ENCODE results near the gene KAT14.
"Not testable (repeated sequence)": the region's sequence is repeated elsewhere in the genome, so short reads cannot be mapped to it uniquely, and the experiment has no call there.

Gene KAT14

DNA sequence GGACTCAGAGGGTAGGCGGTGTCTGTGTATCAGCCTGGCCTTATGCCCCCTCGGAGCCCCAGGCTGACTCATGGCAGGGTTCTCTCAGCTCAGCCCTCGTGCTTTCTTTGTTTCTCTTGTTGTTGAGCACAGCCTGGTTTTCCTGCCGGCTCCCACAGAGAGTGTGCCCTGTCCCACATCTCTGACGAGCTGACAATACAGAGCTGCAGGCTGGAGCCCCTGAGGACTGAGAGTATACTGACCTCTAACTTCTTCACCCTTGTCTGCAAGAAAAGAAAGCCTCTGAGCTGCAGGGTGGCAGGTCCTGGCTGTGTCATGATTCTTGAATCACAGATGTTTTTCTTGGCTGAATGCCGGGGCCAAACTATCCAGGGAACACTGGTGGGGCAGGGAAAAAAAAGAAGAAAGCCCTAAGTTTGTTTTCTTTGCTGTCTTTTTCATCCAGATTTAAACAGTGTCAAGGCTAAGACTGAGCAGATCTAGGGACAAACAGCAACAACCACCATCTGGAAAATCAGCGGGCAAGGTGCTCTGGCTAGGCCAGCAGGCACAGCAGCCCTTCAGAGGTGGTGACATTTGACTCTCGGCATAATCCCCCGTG lies 87.4 kb downstream of the KAT14 start:
- DNase-seq = no peak

DNA sequence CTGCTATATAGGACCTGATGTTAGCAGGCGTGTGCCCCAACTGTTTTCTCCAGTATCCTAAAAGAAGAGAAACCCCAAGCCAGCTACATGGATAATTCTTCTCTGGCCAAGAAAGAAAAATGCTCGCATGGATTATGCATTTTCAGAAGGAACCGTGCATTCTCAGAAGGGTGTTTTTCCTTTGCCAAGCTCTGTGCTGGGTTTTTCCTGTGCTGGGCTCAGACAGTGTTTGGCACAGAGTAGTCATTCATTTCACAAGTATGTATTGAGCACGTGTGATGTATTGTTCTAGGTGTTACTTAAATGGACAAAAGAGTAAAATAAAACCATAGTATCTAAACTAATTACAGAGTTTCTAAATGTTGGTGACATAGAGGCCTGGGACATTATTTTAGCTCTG lies 88.0 kb downstream of the KAT14 start:
- no peaks in the 10 kb centered on the region for H3K36me3 ChIP-seq (ENCODE audit: insufficient read depth, low read length)
- ATAC-seq (ENCODE audit: insufficient read depth, low read depth) = no peak
- TF ChIP-seq, protein P1, sequence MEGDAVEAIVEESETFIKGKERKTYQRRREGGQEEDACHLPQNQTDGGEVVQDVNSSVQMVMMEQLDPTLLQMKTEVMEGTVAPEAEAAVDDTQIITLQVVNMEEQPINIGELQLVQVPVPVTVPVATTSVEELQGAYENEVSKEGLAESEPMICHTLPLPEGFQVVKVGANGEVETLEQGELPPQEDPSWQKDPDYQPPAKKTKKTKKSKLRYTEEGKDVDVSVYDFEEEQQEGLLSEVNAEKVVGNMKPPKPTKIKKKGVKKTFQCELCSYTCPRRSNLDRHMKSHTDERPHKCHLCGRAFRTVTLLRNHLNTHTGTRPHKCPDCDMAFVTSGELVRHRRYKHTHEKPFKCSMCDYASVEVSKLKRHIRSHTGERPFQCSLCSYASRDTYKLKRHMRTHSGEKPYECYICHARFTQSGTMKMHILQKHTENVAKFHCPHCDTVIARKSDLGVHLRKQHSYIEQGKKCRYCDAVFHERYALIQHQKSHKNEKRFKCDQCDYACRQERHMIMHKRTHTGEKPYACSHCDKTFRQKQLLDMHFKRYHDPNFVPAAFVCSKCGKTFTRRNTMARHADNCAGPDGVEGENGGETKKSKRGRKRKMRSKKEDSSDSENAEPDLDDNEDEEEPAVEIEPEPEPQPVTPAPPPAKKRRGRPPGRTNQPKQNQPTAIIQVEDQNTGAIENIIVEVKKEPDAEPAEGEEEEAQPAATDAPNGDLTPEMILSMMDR (IDR thresholded peaks at IDR 0.05; ENCODE audit: borderline replicate concordance, extremely low read depth, low read length, poor library complexity, severe bottlenecking) = no peak
- TF ChIP-seq EZH2 (IDR thresholded peaks at IDR 0.05; ENCODE audit: borderline replicate concordance, low read depth, low read length, severe bottlenecking) = no peak
- DNase-seq = no peak
- no peak overlapping the region for H3K9ac ChIP-seq (ENCODE audit: low read depth, low read length)
- H3K4me2 ChIP-seq (ENCODE audit: insufficient read depth, low read length) = no peak overlapping the region
- no peaks in the 10 kb centered on the region for H3K27me3 ChIP-seq (ENCODE audit: insufficient read depth, low read length, poor library complexity)
- H4K20me1 ChIP-seq (ENCODE audit: insufficient read depth, low read length) = no peaks in the 10 kb centered on the region
- no peaks in the 10 kb centered on the region for H3K9me3 ChIP-seq (ENCODE audit: insufficient read depth, low read length, severe bottlenecking)
- H3K4me3 ChIP-seq (ENCODE audit: low read depth in 1 of 2, low read length in 2 of 2) = no peak overlapping the region
- no peak overlapping the region for H3K27ac ChIP-seq (ENCODE audit: low read length)
- no peaks in the 10 kb centered on the region for H3K79me2 ChIP-seq (ENCODE audit: insufficient read depth, low read length)
- no peaks in the 10 kb centered on the region for H3K4me1 ChIP-seq (ENCODE audit: insufficient read depth, low read length)
- no peak overlapping the region for H2AFZ ChIP-seq (ENCODE audit: low read depth, low read length)

More for the DNA sequence above, 87.4 kb downstream of the KAT14 start:
- Histone ChIP-seq H3K79me2 (ENCODE audit: insufficient read depth, low read length) (no peaks in the 10 kb centered on the region), H3K36me3 (ENCODE audit: insufficient read depth, low read length) (no peaks in the 10 kb centered on the region), H4K20me1 (ENCODE audit: insufficient read depth, low read length) (no peaks in the 10 kb centered on the region), H2AFZ (ENCODE audit: low read depth, low read length) (no peak overlapping the region), H3K9me3 (ENCODE audit: insufficient read depth, low read length, severe bottlenecking) (no peaks in the 10 kb centered on the region), H3K4me2 (ENCODE audit: insufficient read depth, low read length) (no peak overlapping the region), H3K27ac (ENCODE audit: low read length) (no peak overlapping the region), H3K27me3 (ENCODE audit: insufficient read depth, low read length, poor library complexity) (no peaks in the 10 kb centered on the region), H3K4me1 (ENCODE audit: insufficient read depth, low read length) (no peaks in the 10 kb centered on the region), H3K4me3 (ENCODE audit: low read depth in 1 of 2, low read length in 2 of 2) (no peak overlapping the region), H3K9ac (ENCODE audit: low read depth, low read length) (no peak overlapping the region)
- ATAC-seq (ENCODE audit: insufficient read depth, low read depth) = no peak
- TF ChIP-seq, protein P1 (IDR thresholded peaks at IDR 0.05; ENCODE audit: borderline replicate concordance, extremely low read depth, low read length, poor library complexity, severe bottlenecking) = no peak
- TF ChIP-seq EZH2 (IDR thresholded peaks at IDR 0.05; ENCODE audit: borderline replicate concordance, low read depth, low read length, severe bottlenecking) = no peak

DNA sequence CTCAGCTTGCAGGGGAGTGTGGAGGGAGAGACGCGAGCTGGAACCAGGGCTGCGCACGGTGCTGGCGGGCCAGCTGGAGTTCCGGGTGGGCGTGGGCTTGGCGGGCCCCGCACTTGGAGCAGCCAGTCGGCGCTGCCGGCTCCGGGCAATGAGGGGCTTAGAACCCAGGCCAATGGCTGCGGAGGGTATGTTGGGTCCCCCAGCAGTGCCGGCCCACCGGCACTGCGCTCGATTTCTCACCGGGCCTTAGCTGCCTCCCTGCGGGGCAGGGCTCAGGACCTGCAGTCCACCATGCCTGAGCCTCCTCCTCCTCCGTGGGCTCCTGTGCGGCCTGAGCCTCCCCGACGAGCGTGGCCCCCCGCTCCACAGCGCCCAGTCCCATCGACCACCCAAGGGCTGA lies 89.1 kb downstream of the KAT14 start:
- not testable (repeated sequence) for H3K27ac ChIP-seq (ENCODE audit: low read length); H3K27me3 ChIP-seq (ENCODE audit: insufficient read depth, low read length, poor library complexity); ATAC-seq (ENCODE audit: insufficient read depth, low read depth); H3K4me3 ChIP-seq (ENCODE audit: low read depth in 1 of 2, low read length in 2 of 2); H3K4me2 ChIP-seq (ENCODE audit: insufficient read depth, low read length); H2AFZ ChIP-seq (ENCODE audit: low read depth, low read length); H3K79me2 ChIP-seq (ENCODE audit: insufficient read depth, low read length); H4K20me1 ChIP-seq (ENCODE audit: insufficient read depth, low read length); DNase-seq; H3K9ac ChIP-seq (ENCODE audit: low read depth, low read length); H3K9me3 ChIP-seq (ENCODE audit: insufficient read depth, low read length, severe bottlenecking); H3K36me3 ChIP-seq (ENCODE audit: insufficient read depth, low read length); H3K4me1 ChIP-seq (ENCODE audit: insufficient read depth, low read length)

DNA sequence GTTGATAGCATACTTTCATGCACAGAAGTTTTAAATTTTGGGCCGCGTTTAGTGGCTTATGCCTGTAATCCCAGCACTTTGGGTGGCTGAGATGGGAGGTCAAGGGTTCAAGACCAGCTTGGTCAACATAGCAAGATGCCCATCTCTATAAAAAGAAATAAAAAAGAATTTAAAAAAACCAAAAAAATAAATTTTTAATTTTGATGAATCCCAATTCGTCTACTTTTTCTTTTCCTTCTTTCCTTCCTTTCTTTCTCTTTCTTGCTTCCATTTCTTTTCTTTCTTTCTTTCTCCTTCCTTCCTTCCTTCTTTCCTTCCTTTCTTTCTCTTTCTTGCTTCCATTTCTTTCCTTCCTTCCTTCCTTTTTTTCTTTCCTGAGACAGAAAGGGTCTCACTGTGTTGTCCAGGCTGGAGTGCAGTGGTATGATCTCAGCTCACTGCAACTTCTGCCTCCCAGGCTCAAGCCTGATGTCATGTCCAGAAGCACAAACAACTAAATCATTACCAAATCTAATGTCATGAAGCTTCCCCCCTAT lies 95.8 kb downstream of the KAT14 start:
- Histone ChIP-seq H2AFZ (ENCODE audit: low read depth, low read length) (no peak overlapping the region), H3K27ac (ENCODE audit: low read length) (no peak overlapping the region), H3K4me3 (ENCODE audit: low read depth in 1 of 2, low read length in 2 of 2) (no peak overlapping the region), H3K79me2 (ENCODE audit: insufficient read depth, low read length) (no peaks in the 10 kb centered on the region), H3K9me3 (ENCODE audit: insufficient read depth, low read length, severe bottlenecking) (no peaks in the 10 kb centered on the region), H3K4me1 (ENCODE audit: insufficient read depth, low read length) (no peaks in the 10 kb centered on the region), H3K36me3 (ENCODE audit: insufficient read depth, low read length) (no peaks in the 10 kb centered on the region), H3K4me2 (ENCODE audit: insufficient read depth, low read length) (no peak overlapping the region), H3K9ac (ENCODE audit: low read depth, low read length) (no peak overlapping the region), H4K20me1 (ENCODE audit: insufficient read depth, low read length) (no peaks in the 10 kb centered on the region), H3K27me3 (ENCODE audit: insufficient read depth, low read length, poor library complexity) (peaks cover 7% of the 10 kb centered on the region)
- ATAC-seq (ENCODE audit: insufficient read depth, low read depth) = no peak
- DNase-seq = no peak
- TF ChIP-seq, protein P1 (IDR thresholded peaks at IDR 0.05; ENCODE audit: borderline replicate concordance, extremely low read depth, low read length, poor library complexity, severe bottlenecking) = no peak
- no peak for TF ChIP-seq EZH2 (IDR thresholded peaks at IDR 0.05; ENCODE audit: borderline replicate concordance, low read depth, low read length, severe bottlenecking)

All from DND-41 (cell line).